Measurements from ENCODE around the gene SNRPA1.
"Not testable (repeated sequence)": the region's sequence is repeated elsewhere in the genome, so short reads cannot be mapped to it uniquely, and the experiment has no call there.

Gene SNRPA1

GRCh38 chr15:101294731-101295606 lies at the start of gene SNRPA1:
Gene SNRPA1 (minus strand): TSS chr15:101295248. CDS start chr15:101295178, 70 bp downstream.
- peak; percentile 99 for DNase-seq

GRCh38 chr15:101342056-101342455 lies 47.0 kb upstream of the SNRPA1 start:
- DNase-seq: no peak

GRCh38 chr15:101338502-101339057 lies 43.5 kb upstream of the SNRPA1 start:
- DNase-seq: no peak

- no peak for DNase-seq
Observed at GRCh38 chr15:101337976-101338375, 42.9 kb upstream of the SNRPA1 start.

- DNase-seq: not testable (repeated sequence)
Observed at GRCh38 chr15:101333907-101334789, 39.1 kb upstream of the SNRPA1 start.

- DNase-seq: no peak
Observed at GRCh38 chr15:101332061-101332467, 37.0 kb upstream of the SNRPA1 start.

GRCh38 chr15:101329867-101330380 lies 34.9 kb upstream of the SNRPA1 start:
- no peak for DNase-seq

GRCh38 chr15:101329309-101329863 lies 34.3 kb upstream of the SNRPA1 start:
- DNase-seq: no peak

- no peak for DNase-seq
Observed at GRCh38 chr15:101328001-101328400, 33.0 kb upstream of the SNRPA1 start.

GRCh38 chr15:101327147-101327740 lies 32.2 kb upstream of the SNRPA1 start:
- no peak for DNase-seq

- no peak for DNase-seq
Observed at GRCh38 chr15:101326462-101327146, 31.6 kb upstream of the SNRPA1 start.

GRCh38 chr15:101326026-101326315 lies 30.9 kb upstream of the SNRPA1 start:
- no peak for DNase-seq

GRCh38 chr15:101325263-101326025 lies 30.4 kb upstream of the SNRPA1 start:
- DNase-seq: no peak

GRCh38 chr15:101324524-101325177 lies 29.6 kb upstream of the SNRPA1 start:
- DNase-seq: no peak

GRCh38 chr15:101323793-101324523 lies 28.9 kb upstream of the SNRPA1 start:
- no peak for DNase-seq

GRCh38 chr15:101322854-101323477 lies 27.9 kb upstream of the SNRPA1 start:
- no peak for DNase-seq

- DNase-seq: no peak
Observed at GRCh38 chr15:101322016-101322695, 27.1 kb upstream of the SNRPA1 start.

GRCh38 chr15:101320501-101321052 lies 25.5 kb upstream of the SNRPA1 start:
- DNase-seq: no peak

All from right forelimb (tissue), 1 donor.